GM18907 (cell line): ENCODE results near the gene RNF183.
A peak's percentile ranks its signal among the peaks of the same experiment; 100 is the strongest.

Experiments used
- ATAC-seq: cut with Tn5 transposase; IDR thresholded peaks from one replicate; pipeline ENCODE4 v1.9.1; 2021; ENCODE audit warnings: mild to moderate bottlenecking, moderate library complexity; ENCODE audit not compliant: unreplicated experiment

The RNF183 gene

GRCh38 chr9:113302792-113303418, at the start of gene RNF183:
Gene RNF183 (minus strand): TSS chr9:113303376. CDS start chr9:113298184, 5,192 bp downstream.
- ATAC-seq, result no peak

- no peak for ATAC-seq
Measured at GRCh38 chr9:113352411-113352810, 49.2 kb upstream of the RNF183 start.

DNA sequence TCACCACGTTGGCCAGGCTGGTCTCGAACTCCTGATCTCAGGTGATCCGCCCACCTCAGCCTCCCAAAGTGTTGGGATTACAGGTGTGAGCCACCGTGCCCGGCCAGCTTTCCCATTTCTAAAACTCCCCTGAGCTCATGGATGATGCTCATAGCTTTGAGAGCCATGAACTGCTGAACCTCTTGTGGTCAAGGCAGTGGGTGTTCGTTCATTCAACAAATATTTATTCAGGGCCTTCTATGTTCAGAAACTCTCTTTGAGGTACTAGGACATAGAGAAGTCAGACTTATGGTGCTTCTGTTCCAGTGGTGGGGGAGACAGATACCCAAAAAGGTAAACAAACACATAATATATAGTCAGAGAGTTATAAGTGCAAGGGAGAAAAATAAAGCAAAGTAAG, 48.8 kb upstream of the RNF183 start:
- no peak for ATAC-seq

- ATAC-seq, result no peak
Measured at GRCh38 chr9:113350937-113351336, 47.8 kb upstream of the RNF183 start.

- no peak for ATAC-seq
Measured at GRCh38 chr9:113350107-113350661, 47.0 kb upstream of the RNF183 start.

- ATAC-seq, result peak; percentile 42
Measured at GRCh38 chr9:113349445-113350094, 46.4 kb upstream of the RNF183 start, which contains the start of gene BSPRY. Gene BSPRY (plus strand): TSS chr9:113349541. CDS start chr9:113349580, 39 bp downstream.

DNA sequence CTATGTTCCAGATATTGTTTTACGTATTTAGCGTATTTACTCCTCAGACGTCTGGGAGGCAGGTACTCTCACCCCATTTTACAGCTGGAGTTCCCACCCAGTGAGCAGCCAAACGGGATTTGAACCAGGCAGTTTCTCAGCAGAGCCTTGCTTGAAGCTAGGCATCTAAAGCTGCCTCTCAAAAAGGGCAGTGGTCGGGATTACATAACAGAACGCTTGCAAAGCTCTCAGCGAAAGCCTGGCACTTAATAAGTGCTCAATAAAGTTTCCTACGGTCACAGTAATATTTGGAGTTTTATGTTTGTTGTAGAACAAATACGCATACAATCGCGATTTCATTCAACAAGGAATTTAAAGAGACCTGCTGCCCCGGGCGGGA, 45.9 kb upstream of the RNF183 start:
- peak; percentile 3 for ATAC-seq

- ATAC-seq, result no peak
Measured at GRCh38 chr9:113348437-113348836, 45.3 kb upstream of the RNF183 start.

DNA sequence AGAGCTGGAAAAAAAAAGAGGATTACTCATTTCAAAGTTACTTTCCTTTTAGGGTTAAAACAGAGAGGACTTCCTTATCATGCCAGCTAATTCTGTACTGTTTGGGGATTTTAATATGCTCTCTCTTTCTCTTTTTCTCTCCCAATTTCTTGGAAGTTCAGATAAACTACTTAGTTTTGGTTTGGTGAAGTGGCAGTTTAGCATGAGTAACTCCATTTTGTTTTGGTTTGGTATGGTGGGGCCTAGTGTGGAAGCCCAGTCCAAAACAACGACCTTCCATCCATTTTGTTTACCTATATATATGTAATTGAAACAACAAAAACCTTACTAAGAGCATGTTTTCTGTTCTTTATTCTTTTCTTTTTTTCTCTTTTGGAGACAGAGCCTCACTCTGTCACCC, 42.5 kb upstream of the RNF183 start:
- ATAC-seq, result no peak

DNA sequence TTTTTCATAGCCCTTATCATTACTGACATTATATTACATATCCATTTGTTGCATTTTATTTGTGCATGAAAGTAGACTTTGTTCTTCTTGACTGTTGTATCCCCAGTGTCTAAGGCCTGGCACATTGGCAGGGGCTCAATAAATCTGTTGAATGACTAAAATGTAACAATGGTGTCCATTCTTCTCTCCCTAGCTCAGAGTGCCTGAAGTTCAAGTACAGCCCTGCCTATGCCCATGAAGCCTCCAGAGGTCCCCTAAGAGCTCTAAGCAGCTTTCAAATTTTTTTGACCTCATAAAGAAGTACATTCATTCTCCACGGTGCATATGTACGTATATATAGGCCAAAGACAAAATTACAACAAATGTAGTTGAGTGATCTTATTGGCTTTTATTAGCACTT, 42.0 kb upstream of the RNF183 start:
- no peak for ATAC-seq

GRCh38 chr9:113343732-113344231, 40.6 kb upstream of the RNF183 start:
- no peak for ATAC-seq

- ATAC-seq, result no peak
Measured at GRCh38 chr9:113341712-113342410, 38.7 kb upstream of the RNF183 start.

- ATAC-seq, result peak; percentile 98
Measured at GRCh38 chr9:113340011-113340699, 37.0 kb upstream of the RNF183 start, which contains the start of gene WDR31. Gene WDR31 (minus strand): TSS chr9:113340275. CDS start chr9:113332022, 8,253 bp downstream.

DNA sequence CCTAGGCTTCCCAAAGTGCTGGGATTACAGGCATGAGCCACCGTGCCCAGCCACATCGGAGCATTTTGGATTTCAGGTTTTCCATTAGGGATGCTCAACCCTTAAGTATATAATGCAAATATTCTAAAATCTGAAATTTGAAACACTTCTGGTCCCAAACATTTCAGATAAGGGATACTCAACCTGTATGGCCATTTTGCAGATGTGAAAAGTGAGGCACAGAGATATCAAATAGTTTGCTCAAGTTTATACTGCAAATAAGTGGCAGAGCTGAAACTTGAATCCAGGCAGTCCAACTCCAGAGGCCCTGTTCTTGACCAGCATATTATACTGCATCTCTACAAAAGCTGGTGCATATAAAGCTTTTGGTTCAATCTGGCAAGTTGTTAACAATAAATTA, 34.5 kb upstream of the RNF183 start:
- ATAC-seq, result no peak

GRCh38 chr9:113331780-113332179, 28.6 kb upstream of the RNF183 start:
- ATAC-seq, result no peak

DNA sequence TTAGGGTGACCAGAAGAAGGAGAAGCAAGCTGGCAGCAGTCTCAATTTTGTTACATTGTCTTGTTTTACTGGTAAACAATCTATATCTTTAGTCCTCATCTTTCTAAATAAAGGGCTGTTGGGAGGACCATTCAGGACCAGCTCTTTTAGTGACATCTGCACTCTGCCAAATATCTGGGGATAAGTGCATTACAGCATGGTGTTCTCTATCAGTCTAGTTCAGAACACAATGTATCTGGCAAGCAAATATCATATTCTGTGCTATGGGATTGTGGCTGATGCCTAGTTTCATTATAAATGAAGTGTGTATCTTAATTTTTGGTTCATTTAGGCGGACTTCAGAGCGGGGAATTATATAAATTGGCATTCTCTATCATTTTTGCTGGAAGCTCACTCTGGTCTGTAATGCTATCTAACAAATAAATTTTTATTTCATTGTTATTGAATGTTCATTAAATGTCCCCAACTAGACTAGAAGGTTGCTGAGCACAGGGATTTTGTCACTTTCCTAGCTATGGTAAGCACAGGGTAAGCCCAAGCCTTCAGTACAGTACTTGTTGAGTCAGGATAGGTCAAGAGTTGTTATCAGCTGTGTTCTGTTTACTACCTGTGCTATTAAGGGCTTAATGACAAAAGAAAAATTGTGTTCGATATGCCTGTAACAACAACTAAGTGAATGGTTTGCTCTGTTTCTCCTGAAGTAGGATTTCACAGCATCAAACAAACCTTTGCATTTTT, 25.0 kb upstream of the RNF183 start:
- ATAC-seq, result no peak

DNA sequence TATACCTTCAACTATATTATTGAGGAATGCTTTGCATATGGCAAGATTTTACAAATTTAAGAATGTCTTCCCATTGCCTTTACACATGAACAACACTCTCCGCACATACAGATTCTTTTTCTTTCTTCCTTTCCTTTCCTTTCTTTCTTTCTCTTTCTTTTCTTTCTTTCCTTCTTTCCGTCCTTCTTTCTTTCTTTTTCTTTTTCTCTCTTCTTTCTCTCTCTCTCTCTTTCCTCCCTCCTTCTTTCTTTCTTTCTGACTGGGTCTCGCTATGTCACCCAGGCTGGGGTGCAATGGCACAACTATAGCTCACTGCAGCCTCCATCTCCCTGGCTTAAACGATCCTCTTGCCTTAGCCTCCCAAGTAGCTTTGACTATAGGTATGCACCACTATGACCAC, 23.1 kb upstream of the RNF183 start:
- no peak for ATAC-seq

- ATAC-seq, result no peak
Measured at GRCh38 chr9:113322671-113323070, 19.5 kb upstream of the RNF183 start.

DNA sequence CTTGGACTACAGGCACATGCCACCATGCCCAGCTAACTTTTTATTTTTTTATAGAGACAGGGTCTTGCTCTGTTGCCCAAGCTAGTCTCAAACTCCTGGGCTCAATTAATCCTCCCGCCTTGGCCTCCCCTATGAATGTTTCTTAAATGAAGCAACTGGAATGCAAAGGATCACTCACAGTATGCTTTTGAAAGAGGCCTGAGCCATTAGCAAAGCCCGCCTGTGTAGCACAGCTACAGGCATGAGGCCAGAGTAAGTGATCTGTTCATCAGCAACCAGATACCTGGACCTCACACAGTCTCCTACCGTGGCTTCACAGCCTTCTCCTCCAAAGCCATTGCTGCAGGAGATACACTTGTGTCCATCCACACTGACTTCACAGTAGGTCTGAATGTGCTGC, 16.9 kb upstream of the RNF183 start:
- ATAC-seq, result no peak

- ATAC-seq, result no peak
Measured at GRCh38 chr9:113319054-113319453, 15.9 kb upstream of the RNF183 start.
